ENCODE measurements around the gene DNTT.

The DNTT gene

GRCh38 chr10:96342402-96342801 is 38.2 kb downstream of the DNTT start:
- no peak for DNase-seq (ENCODE audit: low read depth in 2 of 2)

GRCh38 chr10:96344178-96344577 is 39.9 kb downstream of the DNTT start:
- no peak for DNase-seq (ENCODE audit: low read depth in 2 of 2)

- no peak for DNase-seq (ENCODE audit: low read depth in 2 of 2)
Observed at GRCh38 chr10:96345222-96345621, 41.0 kb downstream of the DNTT start.

GRCh38 chr10:96346295-96346694 is 42.1 kb downstream of the DNTT start:
- no peak for DNase-seq (ENCODE audit: low read depth in 2 of 2)

DNA sequence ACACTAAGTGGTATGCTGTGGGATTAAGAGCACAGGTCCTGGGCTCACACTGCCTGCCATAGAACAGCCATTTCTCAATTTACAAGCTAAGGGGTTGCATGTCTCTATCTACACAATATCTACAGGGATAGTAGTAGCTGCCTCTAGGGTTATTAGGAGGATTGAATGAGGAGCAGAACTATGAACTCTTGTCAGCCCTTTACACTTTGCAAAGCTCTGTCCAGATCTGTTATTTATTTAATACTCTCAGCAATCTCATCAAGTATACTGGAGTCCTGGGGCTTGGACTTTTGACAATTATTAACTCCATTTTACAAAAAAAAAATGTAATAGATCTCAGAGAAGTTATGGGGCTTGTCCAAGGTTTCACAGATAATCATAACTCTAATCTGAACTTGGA is 47.8 kb downstream of the DNTT start:
- DNase-seq (ENCODE audit: low read depth in 2 of 2) = no peak

DNA sequence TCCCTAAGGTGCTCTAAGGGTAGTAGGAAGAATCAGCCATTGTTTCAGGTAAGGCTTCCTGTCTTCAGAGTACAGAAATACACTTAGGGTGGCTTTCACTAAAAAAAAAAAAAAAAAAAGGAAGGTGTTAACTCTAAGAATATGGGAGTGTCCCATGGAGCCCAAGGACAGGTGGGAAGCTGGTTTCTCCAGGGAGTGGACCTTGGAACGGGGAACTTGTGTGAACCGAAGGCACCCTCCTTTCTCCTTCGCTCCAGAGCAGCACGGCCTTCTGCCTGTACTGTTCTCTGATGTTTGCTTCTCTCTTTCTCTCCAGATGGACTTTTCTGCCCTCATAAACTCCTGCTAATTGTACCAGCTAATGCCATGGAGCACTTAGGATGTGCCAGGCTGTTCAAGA is 48.3 kb downstream of the DNTT start:
- no peak for DNase-seq (ENCODE audit: low read depth in 2 of 2)

DNA sequence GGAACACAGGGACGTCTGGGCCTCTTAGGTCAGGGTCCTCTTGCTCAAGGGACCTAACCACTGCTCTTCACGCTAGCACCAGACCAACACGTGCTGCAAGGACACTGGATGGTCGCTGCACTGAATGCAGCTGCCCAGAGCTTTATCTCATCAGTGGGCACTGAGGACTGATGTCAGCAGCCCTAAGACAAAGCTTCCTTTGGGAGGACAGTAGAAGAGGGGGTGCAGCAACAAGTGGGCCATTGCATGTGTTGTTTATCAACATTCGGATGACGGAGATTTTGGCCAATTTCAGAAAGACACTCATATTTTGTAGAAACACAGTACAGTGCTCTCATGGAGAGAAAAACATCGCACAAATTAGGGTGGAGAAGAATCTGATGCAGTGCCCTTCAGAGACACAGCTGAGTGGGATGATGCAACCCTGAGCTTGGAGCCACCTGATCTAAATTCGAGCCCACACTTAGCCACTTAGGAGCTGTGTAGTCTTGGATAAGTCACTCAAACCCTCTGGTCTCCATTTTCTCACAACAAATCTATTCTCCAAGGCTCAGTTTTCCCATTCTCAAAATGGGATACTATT is 52.9 kb downstream of the DNTT start:
- no peak for DNase-seq (ENCODE audit: low read depth in 2 of 2)

GRCh38 chr10:96358851-96359540 is 54.8 kb downstream of the DNTT start, which contains the start of gene OPALIN:
Gene OPALIN (minus strand): TSS chr10:96359002. CDS start chr10:96358896, 106 bp downstream.
- DNase-seq (ENCODE audit: low read depth in 2 of 2) = no peak

- DNase-seq (ENCODE audit: low read depth in 2 of 2) = no peak
Observed at GRCh38 chr10:96359616-96360015, 55.4 kb downstream of the DNTT start.

- DNase-seq (ENCODE audit: low read depth in 2 of 2) = no peak
Observed at GRCh38 chr10:96360331-96360730, 56.1 kb downstream of the DNTT start.

- DNase-seq (ENCODE audit: low read depth in 2 of 2) = no peak
Observed at GRCh38 chr10:96360766-96361165, 56.5 kb downstream of the DNTT start.

DNA sequence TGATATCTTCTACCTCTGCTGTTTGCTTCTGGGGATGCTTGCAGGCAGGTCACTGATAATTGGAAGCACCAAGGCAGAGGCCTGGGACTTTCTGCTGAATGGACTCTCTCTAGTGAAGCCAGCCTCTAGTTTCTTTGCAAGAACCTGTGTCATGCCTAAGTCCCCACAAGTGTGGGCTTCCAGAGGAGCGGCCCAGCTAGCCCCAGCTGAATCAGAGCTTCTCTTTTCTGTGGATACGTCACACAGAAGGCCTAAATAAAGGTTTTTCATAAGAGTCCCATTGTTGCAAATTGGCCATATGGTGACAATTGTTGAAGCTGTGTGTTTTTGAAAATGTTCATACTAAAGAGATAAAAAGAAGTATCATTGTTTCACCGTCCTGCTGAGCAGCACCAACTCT is 61.3 kb downstream of the DNTT start:
- DNase-seq (ENCODE audit: low read depth in 2 of 2) = no peak

DNA sequence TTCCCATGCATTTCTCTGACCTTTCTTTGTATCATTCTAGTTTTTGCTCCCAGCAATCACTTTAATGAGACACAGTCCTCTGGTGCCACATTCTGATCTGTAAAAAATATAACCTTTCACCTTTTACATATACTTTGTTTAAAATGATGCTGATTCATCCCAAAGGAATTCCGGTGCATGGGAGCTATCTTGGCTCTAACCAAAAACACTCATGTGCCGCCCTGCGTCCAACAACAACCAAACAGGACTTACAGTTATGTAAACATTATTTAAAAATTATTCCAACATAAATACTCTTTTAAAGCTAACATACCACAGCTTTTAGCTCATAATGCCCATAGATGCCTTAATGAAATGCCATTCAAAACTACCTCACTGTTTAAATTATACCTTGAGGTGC is 62.3 kb downstream of the DNTT start:
- DNase-seq (ENCODE audit: low read depth in 2 of 2) = no peak

GRCh38 chr10:96367470-96367869 is 63.2 kb downstream of the DNTT start:
- DNase-seq (ENCODE audit: low read depth in 2 of 2) = no peak

DNA sequence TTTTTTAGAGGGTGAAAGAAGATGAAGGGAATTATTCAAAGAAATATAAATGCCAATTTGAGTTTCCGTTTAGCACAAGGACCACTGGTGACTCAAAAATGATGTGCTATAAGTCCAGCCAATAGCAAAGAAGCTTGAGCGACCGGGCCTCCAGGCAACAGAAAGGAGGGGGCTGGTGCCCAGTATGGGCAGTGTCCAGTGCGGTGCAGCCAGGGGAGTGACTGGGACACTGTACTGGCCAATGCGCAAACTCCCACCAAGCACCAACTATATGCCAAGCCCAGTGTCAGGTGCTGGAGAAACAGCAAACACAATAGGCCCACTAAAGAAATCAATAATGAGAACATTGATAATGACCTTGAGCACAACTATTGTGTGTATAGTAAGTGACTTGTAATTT is 64.7 kb downstream of the DNTT start:
- no peak for DNase-seq (ENCODE audit: low read depth in 2 of 2)

DNA sequence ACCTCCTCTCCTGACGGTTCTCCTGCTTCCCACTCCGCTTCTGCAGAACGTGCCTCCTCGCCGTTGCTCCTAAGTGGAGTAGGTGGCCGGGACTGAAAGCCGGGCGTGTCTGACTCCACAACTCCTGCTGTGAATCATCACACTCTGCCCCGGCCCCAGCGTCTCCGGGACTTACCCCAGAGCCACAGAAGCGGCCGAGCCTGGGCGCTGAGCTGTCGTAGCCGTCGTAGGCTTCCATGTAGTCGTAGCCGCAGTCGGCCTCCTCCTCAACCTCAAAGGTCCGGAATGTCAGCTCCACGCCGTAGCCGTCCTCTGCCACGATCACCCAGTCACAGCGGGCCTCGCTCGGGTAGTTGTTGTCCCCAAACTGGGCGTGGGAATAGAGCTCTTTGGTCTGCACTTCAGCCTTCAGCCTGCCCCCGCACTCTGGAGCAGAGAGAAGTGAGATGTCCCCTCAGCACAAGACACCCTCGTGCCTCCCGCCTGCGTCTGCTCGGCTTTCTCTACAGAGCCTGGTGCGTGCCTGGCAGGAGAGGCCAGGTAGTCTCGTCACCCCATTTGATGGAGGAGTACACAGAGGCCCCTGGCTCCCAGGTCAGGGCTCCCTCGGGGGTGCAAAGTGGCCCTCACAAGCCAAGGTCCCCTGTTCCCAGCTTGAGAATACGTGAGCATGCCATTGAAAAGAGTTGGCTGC is 65.8 kb downstream of the DNTT start:
- no peak for DNase-seq (ENCODE audit: low read depth in 2 of 2)

DNA sequence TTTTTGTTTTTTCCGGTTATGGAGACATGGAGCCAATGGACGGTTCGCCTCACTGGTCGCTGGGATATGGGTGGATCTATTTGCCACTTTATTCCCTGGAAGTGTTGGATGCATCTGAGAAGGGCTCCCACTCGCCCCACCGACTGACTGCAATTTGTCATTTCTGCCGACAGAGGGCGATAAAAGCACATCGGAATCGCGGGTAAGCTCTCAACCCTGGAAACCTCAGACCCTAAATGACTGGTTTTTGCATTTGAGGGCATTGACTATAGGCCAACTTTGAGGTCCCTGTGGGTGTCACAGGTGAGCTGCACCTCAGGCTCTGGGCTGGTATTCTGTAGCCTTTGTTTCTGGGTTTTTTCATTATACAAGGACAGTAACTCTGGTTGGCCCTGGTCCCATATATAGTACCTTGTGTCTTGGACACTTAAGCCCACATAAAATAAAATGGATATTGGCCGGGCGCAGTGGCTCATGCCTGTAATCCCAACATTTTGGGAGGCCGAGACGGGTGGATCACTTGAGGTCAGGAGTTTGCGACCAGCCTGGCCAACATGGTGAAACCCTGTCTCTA is 66.4 kb downstream of the DNTT start:
- peak in 1 of 2 donors; percentile 20 for DNase-seq (ENCODE audit: low read depth in 2 of 2)

DNA sequence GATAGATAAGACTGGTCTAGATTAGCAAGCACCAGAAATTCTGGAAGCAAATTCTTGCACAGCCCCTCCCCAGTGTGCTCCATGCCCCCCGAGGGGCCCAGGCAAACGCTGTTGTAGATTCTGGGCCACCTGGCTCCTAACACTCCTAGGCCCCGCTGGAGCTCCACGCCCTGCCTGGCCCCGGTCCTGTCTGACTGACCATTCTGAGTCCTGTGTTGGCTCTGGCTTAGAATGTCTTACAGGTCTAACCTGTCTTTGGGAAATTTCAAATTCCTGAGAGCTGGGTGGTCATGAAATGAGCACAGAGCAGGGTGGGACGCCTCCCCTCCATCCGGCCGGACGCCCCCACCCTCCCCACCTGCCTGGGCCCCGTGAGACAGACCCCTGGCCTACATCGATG is 67.1 kb downstream of the DNTT start:
- DNase-seq (ENCODE audit: low read depth in 2 of 2) = no peak

GRCh38 chr10:96374004-96374403 is 69.8 kb downstream of the DNTT start:
- DNase-seq (ENCODE audit: low read depth in 2 of 2) = no peak

DNA sequence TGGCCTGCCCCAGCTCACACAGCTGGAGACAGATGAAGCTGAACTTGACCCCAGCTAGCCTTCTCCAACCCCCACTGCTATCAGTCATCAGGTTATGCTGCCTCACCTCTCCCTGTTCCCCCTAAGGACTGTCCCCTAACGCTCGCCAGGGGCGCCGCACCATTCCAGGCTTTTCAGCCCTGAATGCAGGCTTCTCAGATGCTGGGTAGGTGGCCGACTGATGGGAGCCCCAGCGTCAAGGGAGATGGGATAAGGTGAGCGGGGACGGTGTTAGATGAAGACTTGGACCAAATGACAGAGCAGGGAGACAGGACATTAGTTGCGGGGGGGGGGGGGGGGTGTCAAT is 70.4 kb downstream of the DNTT start:
- no peak for DNase-seq (ENCODE audit: low read depth in 2 of 2)

DNA sequence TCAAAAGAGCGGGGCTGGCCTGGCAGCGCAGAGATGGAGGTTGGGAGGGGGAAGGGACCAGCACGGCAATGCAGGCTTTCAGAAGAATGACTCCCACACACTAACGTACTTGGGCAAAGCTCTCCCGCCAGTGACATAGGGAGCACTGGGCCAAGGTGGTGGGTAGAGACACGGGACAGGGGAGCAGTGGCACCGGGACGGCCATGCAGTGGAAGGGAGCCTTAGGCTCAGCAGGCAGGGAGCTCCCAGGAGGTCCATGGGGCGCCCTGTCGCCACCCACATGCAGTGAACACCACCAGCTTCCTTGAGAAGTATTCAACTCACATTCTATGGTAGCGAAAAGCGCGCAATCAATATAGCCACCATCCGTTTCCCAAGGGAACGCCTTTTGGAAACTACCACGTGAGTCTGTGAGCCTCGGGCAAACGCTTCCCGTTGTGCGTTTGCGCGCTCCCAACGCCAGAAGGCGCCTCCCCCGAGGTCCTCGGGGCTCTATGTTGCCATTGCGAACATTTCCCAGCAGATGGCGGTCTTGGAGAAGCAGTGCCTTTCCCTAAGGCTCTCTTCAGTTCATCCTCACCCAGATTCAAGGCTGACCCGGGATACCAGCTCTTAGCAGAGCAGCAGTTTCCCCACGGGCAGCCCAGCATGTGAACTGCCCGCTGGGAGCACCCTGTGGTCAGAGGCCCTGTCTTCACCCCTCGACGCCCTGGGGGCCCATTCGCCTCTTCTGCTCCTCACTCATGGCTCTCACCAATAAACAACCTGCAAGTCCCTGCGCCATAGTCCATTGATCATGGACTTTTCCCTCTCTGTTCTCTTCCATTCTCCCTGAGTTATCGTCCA is 71.0 kb downstream of the DNTT start:
- peak; percentile 48 to 75 for DNase-seq (ENCODE audit: low read depth in 2 of 2)

- DNase-seq (ENCODE audit: low read depth in 2 of 2) = no peak
Observed at GRCh38 chr10:96376483-96376882, 72.2 kb downstream of the DNTT start.

Data from stimulated activated CD4-positive, alpha-beta T cell treated with anti-CD3 and anti-CD28 coated beads, Interleukin-15, amount 100 ng/mL, for 48 hours (primary cell).